K562 (cell line): ENCODE data around the gene MAK. TPM values are rescaled to one million over a fixed set of nuclear protein-coding genes. Genes with fewer than 3 reads are reported as not detected.

Experiments used
- ATF1 ChIP-seq, 2 experiments: fragments of 450-650 bp in 1 of 2; IDR thresholded peaks; 2 replicates each; pipeline ENCODE4 v1.6.1; 2016; ENCODE audit warnings: missing compliant biosample characterization in 1 of 2, missing genetic modification characterization in 1 of 2
- BRD4 ChIP-seq: fragments of 200-600 bp; sonication (generic); IDR thresholded peaks from 2 replicates; pipeline ENCODE4 v1.6.1; 2017; ENCODE audit warnings: inconsistent platforms
- CHAMP1 ChIP-seq: fragments of 450-650 bp; IDR thresholded peaks from 2 replicates; pipeline ENCODE4 v1.6.1; 2016; ENCODE audit warnings: mild to moderate bottlenecking
- CREM ChIP-seq: IDR thresholded peaks from 2 replicates; pipeline ENCODE4 v1.6.1; 2014; ENCODE audit warnings: antibody characterized with exemption, low read depth
- CTBP1 ChIP-seq: fragments of 450-650 bp; IDR thresholded peaks from 2 replicates; pipeline ENCODE4 v1.6.1; 2016; ENCODE audit warnings: borderline replicate concordance
- E2F6 ChIP-seq, 2 experiments: IDR thresholded peaks; 2 replicates each; pipeline ENCODE4 v1.6.1; 2011; ENCODE audit warnings: borderline replicate concordance in 1 of 2, control low read depth in 1 of 2, low read depth in 1 of 2, low read length in 1 of 2, mild to moderate bottlenecking in 1 of 2, mixed read lengths in 1 of 2, moderate library complexity in 1 of 2; ENCODE audit not compliant: insufficient read depth in 1 of 2, insufficient read length in 1 of 2, poor library complexity in 1 of 2, severe bottlenecking in 1 of 2; ENCODE audit errors: extremely low read depth in 1 of 2
- ETS1 ChIP-seq: conservative IDR thresholded peaks from 2 replicates; pipeline ENCODE4 v1.6.1; 2011; ENCODE audit warnings: low read depth, mild to moderate bottlenecking, low read length; ENCODE audit not compliant: control insufficient read depth
- FOSL1 ChIP-seq: fragments of 200-800 bp; sonication (Bioruptor generic); conservative IDR thresholded peaks from 2 replicates; pipeline ENCODE4 v1.6.1; 2016; ENCODE audit warnings: missing genetic modification characterization, missing compliant biosample characterization
- HDAC1 ChIP-seq, 2 experiments: fragments of 450-650 bp; IDR thresholded peaks; 2 replicates each; pipeline ENCODE4 v1.6.1; 2016 to 2017; ENCODE audit warnings: inconsistent platforms in 1 of 2, mild to moderate bottlenecking in 1 of 2, moderate library complexity in 1 of 2
- HDGF ChIP-seq: fragments of 450-650 bp; IDR thresholded peaks from 2 replicates; pipeline ENCODE4 v1.6.1; 2016
- L3MBTL2 ChIP-seq: fragments of 450-650 bp; IDR thresholded peaks from 2 replicates; pipeline ENCODE4 v1.6.1; 2016; ENCODE audit warnings: mild to moderate bottlenecking, moderate library complexity
- LEF1 ChIP-seq: fragments of 450-650 bp; IDR thresholded peaks from 2 replicates; pipeline ENCODE4 v1.6.1; 2016; ENCODE audit warnings: mild to moderate bottlenecking
- RBBP5 ChIP-seq: fragments of 200-600 bp; sonication (generic); IDR thresholded peaks from 2 replicates; pipeline ENCODE4 v1.6.1; 2012; ENCODE audit warnings: borderline replicate concordance, mild to moderate bottlenecking, low read length, control low read depth, inconsistent platforms; ENCODE audit not compliant: insufficient read depth, poor library complexity, severe bottlenecking
- SNIP1 ChIP-seq: fragments of 450-650 bp; IDR thresholded peaks from 2 replicates; pipeline ENCODE4 v1.7.1; 2017; ENCODE audit warnings: low read depth, mild to moderate bottlenecking
- SRSF1 ChIP-seq: fragments of 200-400 bp; formaldehyde crosslinking; IDR thresholded peaks from 2 replicates; pipeline ENCODE4 v1.6.1; 2017; ENCODE audit warnings: mild to moderate bottlenecking, low read depth, low read length, moderate library complexity
- ZNF436 ChIP-seq: fragments of 250-450, 450-650 bp; sonication (Bioruptor Pico); formaldehyde crosslinking; IDR thresholded peaks from 2 replicates; pipeline ENCODE4 v1.7.0; 2020; ENCODE audit warnings: mild to moderate bottlenecking
- ZNF830 ChIP-seq: fragments of 250-450 bp; sonication (Bioruptor Pico); IDR thresholded peaks from 2 replicates; pipeline ENCODE4 v1.5.0; 2021; ENCODE audit warnings: mild to moderate bottlenecking
- polyA plus RNA-seq, 8 experiments: library from polyadenylated mRNA; depleted of rRNA in 4 of 8; stranded (reverse) in 5 of 8; unstranded in 3 of 8; fragments of >200 nt; fragmentation: Nextera tagmentation in 2 of 8; fragmentation: Illumina TruSeq in 1 of 8; extraction: Ambion mirVana in 2 of 8; extraction: Trizol in 1 of 8; gene quantifications; 2 replicates each; pipeline versions ENCODE4 v1.2.1 to v1.2.3, GENCODE V29; 2011 to 2014; ENCODE audit warnings: inconsistent platforms in 1 of 8, missing spikeins in 1 of 8
- total RNA-seq, 7 experiments: library from RNA; depleted of rRNA in 6 of 7; stranded (reverse); fragments of >200 nt in 6 of 7; fragmentation: Illumina TruSeq in 2 of 7; extraction: Trizol in 2 of 7; gene quantifications; 2 replicates each; pipeline versions ENCODE4 v1.2.1 to v1.2.3, GENCODE V29; 2011 to 2021; ENCODE audit warnings: low replicate concordance in 1 of 7

Gene MAK
- total and polyA plus RNA-seq, 9 of the 15 experiments (the other 6 are each of a cell fraction or from before 2014, with no cell fraction given): 0.25 to 1.1 (median 0.53) TPM

GRCh38 chr6:10837009-10837621, 1.2 kb downstream of the MAK start (continued):
- TF ChIP-seq CHAMP1 (peak; percentile 35; the same call in 1 of the 2 replicates), RBBP5 (peak; percentile 11), BRD4 (no peak), FOSL1 (tag) (no peak), SRSF1 (no peak), E2F6 (IDR thresholded peaks at IDR 0.05; ENCODE audit: borderline replicate concordance in 1 of 2, extremely low read depth in 1 of 2, insufficient read depth in 1 of 2, insufficient read length in 1 of 2, low read depth in 1 of 2, low read length in 1 of 2, poor library complexity in 1 of 2, severe bottlenecking in 1 of 2) (peak in 1 of 2 experiments; percentile 79), ZNF830 (CRISPR knock-in tag) (no peak), LEF1 (peak; percentile 52; the same call in 1 of the 2 replicates), HDAC1 (IDR thresholded peaks at IDR 0.05) (no peak), ZNF436 (CRISPR knock-in tag) (no peak), ETS1 (no peak), L3MBTL2 (peak; percentile 7; the same call in 1 of the 2 replicates), CTBP1 (0 out of 2 replicates have a peak, but pooled peaks have one; percentile 14), ATF1 (CRISPR knock-in tag; IDR thresholded peaks at IDR 0.05) (no peak), ATF1 (tag; IDR thresholded peaks at IDR 0.05) (0 out of 2 replicates have a peak, but pooled peaks have one; percentile 14), HDGF (no peak), SNIP1 (0 out of 2 replicates have a peak, but pooled peaks have one; percentile 6), CREM (0 out of 2 replicates have a peak, but pooled peaks have one; percentile 15)
